GM12801 (cell line): Measurements from ENCODE around the gene PUSL1.

Experiments used
- CTCF ChIP-seq: IDR thresholded peaks from one replicate; pipeline ENCODE4 v1.5.1; 2011; ENCODE audit warnings: control low read depth; ENCODE audit not compliant: insufficient read length; ENCODE audit errors: extremely low read depth

PUSL1 gene

GRCh38 chr1:1359308-1359663 lies 50.9 kb downstream of the PUSL1 start:
- no peak for TF ChIP-seq CTCF

GRCh38 chr1:1359664-1360468 lies 51.5 kb downstream of the PUSL1 start:
- no peak for TF ChIP-seq CTCF

GRCh38 chr1:1360506-1361169 lies 52.2 kb downstream of the PUSL1 start:
- no peak for TF ChIP-seq CTCF
